NOMO-1 (cell line): ENCODE results near the gene CDH4.

ENCODE experiments used
- DNase-seq, 2 experiments: peaks; one replicate each; lab custom pipeline; 2025; ENCODE audit not compliant: unreplicated experiment in 2 of 2; lab: John Stamatoyannopoulos, UW

The CDH4 gene

DNA sequence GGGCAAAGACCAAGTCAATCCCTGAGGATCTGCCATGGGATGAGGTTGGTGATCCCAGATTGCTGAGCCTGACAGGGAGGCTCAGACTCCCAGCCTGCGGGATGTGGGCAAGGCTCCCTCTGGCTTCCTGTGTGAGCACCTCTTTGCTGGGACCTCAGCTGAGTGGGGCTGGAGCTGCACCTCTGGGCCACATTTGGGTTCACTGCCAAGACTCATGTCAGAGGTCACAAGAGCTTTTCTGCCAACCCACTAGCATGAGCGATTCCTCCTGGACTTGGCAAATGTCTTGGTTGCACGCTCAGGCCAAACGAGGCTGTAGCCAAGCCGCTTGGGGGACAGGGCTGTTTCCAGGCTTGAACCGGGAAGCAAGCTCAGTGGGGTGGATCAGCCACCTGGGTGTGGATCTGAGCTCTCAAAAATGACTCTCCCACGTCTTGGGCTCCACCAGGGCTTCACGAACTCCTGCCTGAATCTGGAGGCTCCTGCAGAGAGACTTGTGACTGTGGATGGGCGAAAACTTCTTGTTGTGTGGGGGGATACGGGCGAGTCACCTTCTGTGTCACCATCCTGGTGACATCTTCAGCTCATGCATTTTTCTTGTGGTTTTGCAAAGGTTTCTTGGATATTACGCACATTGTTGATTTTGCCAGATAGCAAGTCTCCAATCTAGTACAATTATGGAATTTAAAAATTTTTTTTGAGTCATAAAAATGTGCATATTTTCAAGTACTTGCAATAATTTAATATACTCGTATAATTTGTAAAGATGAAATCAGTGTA lies 359.5 kb downstream of the CDH4 start:
- no peak for DNase-seq

DNA sequence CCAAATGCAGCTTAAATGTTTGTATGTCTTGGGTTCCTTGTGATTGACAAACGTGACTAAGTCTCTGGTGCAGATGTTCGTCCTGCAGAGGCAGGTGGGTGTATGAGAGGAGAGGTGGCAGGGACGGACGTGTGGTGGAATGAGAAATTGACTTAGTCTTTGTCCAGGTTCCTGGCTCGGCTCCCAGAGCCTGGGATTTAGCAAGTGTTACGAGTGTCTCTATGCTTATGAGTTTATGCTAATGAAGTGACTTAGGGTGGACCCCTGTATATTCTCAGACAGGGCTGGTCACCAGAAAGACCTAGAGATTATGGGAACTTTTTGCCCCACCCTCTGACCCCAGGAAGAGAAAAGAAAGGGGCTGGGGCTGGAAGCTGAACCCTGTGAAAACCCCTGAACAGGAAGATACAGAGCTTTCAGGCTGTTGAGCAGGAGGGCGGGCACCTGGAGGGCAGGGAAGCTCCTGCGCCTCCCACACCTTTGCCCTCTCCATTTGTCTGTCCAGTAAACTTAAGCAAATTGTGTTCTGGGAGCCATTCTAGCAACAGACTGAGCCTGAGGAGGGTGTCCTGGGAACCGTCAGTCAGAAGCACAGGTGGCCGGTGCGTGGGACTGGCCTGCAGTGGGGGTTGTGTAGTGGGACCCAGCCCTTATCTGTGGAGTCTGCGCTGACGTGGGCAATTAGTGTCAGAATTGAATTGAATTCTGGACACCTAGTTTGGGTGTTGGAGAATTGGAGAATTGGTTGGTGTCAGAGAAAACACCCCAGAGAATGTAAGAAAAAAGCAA lies 362.1 kb downstream of the CDH4 start:
- no peak for DNase-seq

DNA sequence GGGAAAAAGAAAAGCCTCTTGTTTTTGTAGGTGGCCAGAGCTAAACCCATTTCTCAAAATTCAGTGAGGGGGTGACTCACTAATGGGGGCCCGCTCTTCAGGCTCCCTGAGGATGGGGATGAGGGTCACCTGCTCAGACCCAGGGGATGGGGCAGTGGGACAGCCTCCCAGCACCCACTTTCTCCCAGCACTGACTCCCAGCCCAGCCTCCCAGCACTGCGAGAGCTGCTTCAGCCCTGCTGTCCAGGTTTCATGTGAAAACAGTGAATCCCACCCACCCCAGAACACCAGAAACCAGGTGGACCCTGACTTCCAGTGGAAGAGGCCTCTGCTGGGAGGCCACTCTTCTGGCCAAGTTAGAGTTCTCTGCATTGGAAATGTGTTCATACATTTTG lies 362.6 kb downstream of the CDH4 start:
- DNase-seq, result no peak

DNA sequence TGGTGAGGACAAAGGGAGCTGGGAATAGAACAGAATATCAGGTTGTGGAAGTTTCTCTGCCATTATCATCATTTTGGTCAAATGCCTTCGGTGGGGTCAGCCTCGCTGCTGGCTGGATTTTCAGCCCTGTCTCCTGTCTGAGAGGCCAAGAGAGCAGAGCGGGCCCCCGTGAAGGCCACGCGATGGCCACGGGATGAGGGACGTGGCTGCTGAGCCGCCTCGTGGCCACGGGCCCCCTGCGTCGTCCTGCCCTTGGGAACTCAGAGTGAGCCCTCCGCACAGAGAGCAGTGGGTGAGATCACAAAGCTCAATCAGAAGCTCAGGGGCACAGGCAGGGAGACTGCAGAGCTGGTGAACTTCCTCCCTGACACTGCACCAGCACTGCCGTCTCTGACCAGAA lies 363.7 kb downstream of the CDH4 start:
- no peak for DNase-seq

DNA sequence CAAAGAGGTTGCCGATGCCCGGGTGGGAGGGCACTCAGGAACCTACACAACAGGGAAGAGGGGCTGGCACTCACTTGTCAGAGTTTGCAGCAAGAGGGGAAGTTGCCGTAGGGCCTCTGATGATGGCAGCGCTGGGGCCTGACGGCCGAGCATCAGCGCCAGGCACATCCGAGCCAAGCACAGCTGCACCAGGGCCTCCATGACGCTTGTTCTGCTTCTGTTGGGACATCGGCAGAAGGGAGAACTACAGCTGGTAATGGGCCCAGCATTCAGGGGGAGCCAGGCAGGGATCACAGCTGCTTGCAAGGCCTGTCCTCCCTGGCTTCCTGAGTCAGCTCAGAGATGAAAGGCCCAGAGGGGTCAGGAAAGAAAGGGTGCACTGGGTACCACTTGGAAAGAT lies 367.7 kb downstream of the CDH4 start:
- DNase-seq, result no peak

DNA sequence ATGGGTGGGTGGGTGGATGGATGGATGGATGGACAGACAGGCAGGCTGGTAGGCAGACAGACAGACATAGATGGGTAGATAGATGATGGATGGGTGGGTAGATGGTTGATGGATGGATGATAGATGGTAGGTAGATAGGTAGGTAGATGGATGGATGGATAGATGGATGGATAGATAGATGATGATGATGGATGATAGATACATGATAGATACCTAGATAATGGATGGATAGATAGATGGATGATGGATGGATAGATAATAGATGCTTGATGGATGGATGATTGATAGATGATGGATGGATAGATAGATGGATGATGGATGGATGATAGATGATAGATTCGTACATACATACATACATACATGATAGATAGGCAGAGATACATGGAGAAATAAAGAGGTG lies 368.1 kb downstream of the CDH4 start:
- DNase-seq, result no peak

DNA sequence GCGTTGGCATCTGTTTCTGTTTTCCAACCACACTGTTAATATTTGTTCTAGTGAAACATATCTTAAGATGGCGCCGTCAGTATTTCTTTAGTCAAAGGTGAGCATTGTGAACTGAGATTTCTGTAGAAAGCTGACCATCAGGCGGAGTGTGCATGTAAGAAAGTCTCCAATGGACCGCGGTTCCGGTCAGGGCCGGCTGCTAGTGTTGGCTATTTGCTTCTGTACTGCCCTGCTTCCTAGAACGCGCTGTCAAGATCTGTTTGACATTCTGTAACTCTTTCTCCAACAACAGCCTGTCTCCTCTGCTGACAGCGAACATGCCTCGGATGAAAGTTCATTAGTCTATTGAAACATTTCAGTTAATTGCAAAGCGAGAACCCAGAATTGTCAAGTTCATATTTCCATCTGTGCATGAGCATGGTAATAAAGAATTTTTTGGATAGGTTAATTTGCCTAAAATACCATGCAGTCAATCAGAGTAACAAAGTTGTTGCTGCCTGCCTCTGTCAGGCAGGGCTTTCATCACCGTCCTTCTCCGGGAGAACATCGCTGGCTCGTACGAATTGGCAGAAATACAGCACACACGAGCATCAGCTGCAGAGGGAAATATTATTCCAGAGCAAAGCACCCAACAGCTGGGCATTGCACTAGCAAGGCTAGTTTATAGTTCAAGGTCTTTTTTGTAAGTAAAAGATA lies 369.1 kb downstream of the CDH4 start:
- no peak for DNase-seq

DNA sequence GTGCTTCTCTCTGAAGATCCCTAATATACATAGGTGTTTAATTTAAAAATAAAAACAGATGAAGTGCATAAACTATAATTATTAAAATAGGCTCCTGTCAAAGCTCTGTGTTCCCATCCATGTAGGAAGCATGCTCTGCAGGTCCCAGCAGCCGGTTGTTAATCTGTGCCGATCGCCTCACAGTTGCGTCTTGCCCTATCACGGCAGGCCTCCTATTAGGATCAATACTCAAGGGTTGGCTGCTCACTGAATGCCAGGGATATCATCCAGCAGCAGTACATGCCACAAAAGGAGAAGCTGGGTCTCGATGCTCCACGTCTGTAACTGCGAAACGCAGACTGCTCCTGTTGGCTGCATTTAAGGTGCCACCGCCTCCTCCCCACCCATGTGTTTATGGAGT lies 369.8 kb downstream of the CDH4 start:
- DNase-seq, result no peak

DNA sequence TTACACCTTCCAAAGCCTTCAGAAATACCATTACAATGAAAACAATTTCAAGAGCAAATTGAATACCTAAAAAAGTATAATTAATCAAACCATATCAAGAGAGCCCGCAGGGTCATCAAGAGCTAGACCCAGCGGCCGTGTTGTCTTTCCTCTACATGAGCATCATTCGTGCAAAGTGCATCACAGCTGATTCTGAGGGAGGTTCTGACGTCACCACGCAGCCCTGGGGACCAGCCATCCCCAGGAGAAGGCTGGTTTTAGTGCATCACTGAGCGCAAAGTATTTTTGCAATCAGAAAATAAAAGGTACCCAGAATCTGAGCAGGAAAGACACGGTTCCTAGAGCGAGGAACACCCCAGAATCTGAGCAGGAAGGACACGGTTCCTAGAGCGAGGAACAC lies 371.4 kb downstream of the CDH4 start:
- DNase-seq, result no peak

DNA sequence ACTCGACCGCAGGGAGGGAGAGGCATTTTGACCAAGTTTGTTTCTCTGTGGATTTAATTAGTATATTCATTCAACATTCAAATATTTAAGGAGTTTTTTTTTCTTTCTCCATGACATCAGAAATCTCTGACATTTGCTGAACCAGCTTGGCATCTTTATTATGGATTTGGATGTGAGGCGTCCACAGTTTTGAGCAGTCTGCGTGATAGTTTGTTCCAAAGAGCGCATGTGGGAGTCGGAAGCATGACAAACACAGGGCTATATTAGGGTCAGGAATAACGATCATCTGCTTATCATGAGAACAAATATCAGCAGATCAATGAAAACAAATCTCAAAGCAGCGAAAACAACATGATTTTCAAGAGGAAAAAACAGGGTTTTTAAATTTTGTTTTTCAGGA lies 373.2 kb downstream of the CDH4 start:
- no peak for DNase-seq

DNA sequence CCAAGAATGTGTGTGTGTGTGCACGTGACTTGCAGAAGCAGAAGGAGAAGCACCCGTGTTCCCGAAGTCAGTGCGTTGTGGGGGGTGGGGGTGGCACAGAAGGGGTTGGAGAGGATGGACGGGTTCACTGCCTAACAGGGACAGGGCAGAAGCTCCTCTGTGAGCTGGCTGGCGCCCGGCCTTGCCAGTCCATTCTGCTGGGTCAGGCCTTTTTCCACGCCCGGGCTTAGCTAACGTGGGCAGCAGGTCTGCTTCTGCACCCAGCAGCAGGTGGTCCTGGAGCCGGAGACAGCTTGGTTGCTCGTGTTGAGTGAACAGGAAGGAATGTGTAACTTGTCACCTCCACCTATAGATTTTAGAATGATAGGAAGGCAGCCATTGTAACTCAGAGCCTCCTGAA lies 374.4 kb downstream of the CDH4 start:
- DNase-seq, result no peak

DNA sequence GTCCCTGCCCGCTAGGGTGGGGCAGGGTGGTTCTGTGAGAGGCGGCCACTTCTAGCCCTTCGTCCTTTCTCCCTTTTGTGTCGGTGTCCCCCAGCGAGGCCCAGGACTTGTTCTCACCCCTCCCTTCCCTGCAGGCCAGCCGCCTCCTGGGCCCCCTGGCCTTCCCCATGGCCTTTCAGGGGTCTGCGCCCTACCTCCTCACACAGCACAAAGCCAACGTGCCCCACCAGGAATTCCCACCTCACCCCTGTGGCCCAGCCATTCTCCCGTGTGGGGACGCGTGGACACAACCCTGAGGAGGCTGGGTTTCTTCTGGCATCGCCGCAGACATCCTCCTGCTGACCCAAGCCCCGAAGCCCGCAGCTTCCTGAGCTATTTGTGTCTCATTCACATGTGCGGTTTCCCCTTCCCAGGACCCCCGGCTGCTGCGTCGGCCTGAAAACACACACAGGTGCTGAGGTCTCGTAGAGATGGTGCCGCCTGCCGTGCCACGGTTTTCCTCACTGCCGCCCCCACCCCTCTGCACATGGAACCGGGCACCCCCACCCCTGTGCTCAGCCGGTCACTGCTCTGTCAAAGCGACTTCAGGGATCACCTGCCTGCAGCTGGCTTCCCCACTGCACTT lies 375.8 kb downstream of the CDH4 start:
- no peak for DNase-seq

DNA sequence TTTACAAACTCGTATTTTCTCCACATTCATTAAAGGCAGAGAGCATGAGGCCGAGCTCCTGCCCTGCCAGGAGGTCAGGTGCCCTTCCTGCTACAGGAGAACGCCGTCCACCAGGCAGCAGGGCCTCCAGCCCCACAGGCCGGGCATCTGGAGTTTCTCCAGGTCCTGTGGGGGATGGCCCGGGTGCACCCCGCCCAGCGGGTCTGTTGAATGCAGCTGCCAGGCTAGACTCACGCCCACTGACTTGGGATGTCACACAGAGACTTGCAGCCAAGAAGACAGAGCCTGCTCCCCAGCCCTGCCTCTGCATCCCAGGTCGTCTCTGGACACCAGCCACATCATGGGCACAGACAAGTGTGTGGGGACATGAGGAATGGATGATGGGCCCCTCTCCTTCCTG lies 376.4 kb downstream of the CDH4 start:
- no peak for DNase-seq

DNA sequence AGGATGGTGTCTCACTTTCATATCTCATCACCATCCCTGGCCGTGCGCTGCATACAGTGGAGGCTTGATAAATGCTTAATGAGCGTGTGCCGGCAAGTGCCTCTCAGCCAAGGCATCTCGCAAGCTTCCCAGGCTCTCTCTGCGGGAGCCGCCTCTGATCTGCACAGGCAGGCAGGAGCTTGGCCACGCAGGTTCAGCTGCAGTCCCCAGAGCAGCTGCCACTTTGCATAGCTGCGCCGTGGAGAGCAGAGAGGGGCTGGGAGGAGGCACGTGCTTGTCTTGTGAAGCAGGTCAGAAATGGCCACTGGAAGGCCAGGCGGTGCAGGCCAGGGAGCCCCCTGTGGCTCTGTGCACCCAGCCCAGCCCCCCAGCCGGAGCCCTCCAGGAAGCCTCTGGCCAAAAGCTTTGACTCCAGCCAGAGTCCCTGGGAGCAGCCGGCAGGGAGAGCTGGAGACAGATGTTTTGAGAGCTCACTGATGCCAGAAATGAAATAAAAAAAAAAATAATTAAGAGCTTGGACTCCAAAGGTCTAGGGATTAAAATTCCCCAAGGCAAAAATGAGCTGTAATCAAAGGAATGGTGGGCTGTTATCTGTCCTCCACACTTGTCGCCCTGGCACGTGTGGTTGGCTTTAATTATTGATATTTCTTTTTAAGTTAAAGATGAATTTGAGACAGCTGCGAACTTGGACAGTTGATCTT lies 377.0 kb downstream of the CDH4 start:
- no peak for DNase-seq

DNA sequence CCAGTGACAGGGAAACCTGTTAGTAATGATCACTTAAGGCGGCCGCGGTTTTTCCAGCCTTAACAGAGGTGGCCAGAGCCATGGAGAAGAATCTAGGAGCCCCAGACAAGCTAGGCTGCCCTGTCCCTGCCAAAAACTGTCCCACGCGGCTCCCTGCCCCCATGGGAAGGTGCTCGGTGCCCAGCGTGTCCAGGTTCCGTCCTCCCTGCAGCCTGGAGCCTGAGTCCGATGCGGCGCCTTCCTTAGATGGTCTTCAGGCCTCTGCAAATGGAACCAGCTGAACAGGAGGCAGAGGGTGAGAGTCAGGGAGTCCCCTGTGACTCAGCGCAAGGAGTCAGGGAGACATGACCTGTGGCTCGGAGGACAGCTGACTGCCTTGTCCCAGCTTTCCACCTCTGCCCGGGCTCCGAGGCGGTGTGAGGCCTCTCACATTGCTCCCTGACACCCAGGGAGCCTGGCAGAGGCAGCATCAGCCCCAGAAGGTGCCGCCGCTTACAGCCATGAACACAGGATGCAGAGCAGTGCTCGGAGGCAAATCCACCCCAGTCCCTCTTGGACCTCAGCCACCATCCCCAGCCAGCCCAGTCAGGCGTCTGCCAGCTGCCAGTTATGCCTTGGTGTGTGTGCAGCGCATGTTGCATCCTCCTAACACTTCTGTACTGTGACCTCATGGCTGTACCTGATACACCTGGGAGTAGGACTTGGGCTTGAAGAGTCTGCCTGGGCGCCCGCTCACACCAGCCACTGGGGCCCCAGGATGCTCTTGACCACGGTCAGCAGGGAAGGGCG lies 377.7 kb downstream of the CDH4 start:
- DNase-seq, result no peak

DNA sequence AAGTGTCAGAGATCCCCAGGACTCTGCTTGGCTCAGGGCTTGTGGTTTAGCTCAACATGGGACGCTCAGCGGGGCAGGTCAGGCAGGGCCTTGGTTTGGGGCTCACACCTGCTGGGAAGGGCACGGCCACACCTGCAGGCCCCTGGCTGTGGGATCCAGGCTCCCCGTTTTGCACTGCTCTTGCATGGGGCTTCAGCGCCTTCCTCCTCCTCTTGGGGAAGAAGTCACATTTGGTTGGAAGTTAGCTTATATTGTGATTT lies 378.3 kb downstream of the CDH4 start:
- no peak for DNase-seq

DNA sequence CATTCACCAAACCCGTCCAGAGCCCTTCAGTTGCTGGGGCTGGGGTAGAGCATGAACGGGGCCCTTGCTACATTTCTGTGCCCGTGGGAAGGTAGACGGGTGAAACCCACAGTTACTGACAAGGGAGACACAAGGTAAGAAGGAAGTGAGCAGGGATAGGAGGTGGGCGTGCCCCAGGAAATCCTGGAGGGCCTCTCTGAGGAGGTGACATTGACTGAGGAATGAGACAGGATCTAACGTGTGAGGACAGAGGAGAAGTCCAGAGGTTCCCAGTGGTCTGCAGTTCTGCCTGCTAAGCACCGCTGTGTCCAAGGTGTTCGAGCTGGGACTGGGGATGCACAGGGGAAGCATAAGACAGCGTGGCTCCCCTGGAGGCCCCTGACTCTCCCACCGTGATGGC lies 378.8 kb downstream of the CDH4 start:
- no peak for DNase-seq

DNA sequence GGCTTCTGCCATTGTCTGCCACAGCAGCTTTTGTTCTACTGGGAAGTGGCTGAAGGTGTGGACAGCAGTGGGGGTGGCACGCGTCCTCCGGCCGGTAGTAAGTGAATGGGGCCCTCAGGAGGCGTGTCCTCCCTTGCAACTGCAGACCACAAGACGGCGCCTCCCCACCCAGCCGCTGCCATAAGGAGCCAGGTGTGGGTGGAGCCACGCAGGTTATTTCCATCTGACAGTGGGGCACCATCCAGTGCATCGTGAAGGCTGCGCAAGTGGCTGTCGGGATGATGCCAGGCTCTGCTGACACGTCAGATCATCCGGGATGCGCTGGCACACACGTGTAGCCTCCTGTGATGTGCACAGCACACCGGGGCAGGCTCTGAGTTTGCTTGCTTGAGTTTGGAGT lies 379.7 kb downstream of the CDH4 start:
- no peak for DNase-seq

DNA sequence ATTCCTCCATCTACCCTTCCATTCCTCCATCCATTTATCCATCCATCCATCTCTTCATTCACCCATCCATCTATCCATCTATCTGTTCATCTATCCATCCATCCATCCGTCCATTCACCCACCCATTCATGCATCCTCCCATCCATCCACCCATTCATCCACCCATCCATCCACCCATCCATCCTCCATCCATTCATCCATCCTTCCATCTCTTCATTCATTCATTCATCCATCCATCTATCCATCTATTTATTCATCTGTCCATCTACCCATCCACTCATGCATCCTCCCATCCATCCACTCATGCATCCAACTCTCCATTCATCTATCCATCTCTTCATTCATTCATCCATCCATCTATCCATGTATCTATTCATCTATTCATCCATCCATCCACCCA lies 380.9 kb downstream of the CDH4 start:
- DNase-seq, result no peak
